Measurements from ENCODE around the gene SMARCA2. TPM values are rescaled to one million over a fixed set of nuclear protein-coding genes. Genes with fewer than 3 reads are reported as not detected.

The SMARCA2 gene
- total RNA-seq, 2 experiments from 2014 or later, result 87.8 to 89.9 TPM

- Mint-ChIP-seq H3K4me3 (no peak overlapping the region), H3K9me3 (no peaks in the 10 kb centered on the region), H3K27me3 (ENCODE audit: low read depth) (no peaks in the 10 kb centered on the region), H3K4me1 (ENCODE audit: low read depth) (peaks cover 5% of the 10 kb centered on the region), H3K36me3 (ENCODE audit: low read depth) (peaks cover 27% of the 10 kb centered on the region), H3K27ac (no peak overlapping the region)
- no peak for DNase-seq
- CTCF ChIA-PET, result interaction anchor here (1.3 kb wide), 1 partner anchor 13 kb away, joined by 3 read pairs; no protein-coding TSS in a partner anchor
- intact Hi-C loops (cut with micrococcal nuclease), result no loop called here
Observed at GRCh38 chr9:2119566-2119965, 104.4 kb downstream of the SMARCA2 start.

- Mint-ChIP-seq H3K27ac (no peak overlapping the region), H3K4me1 (ENCODE audit: low read depth) (peaks cover 19% of the 10 kb centered on the region), H3K4me3 (no peak overlapping the region), H3K36me3 (ENCODE audit: low read depth) (peaks cover 32% of the 10 kb centered on the region), H3K27me3 (ENCODE audit: low read depth) (no peaks in the 10 kb centered on the region), H3K9me3 (no peaks in the 10 kb centered on the region)
- DNase-seq, result no peak
- intact Hi-C loops (cut with micrococcal nuclease), result no loop called here
- CTCF ChIA-PET, result interaction anchor here (0.8 to 1.4 kb wide), 2 partner anchors 11 to 34 kb away, joined by 3 to 5 read pairs; no protein-coding TSS in a partner anchor
Observed at GRCh38 chr9:2120926-2121689, 106.0 kb downstream of the SMARCA2 start.

GRCh38 chr9:2122299-2122698, 107.2 kb downstream of the SMARCA2 start:
- peaks cover 34% of the 10 kb centered on the region for H3K36me3 Mint-ChIP-seq (ENCODE audit: low read depth)
- peaks cover 31% of the 10 kb centered on the region for H3K4me1 Mint-ChIP-seq (ENCODE audit: low read depth)
- no peaks in the 10 kb centered on the region for H3K27me3 Mint-ChIP-seq (ENCODE audit: low read depth)
- CTCF ChIA-PET, result no interaction called here
- H3K27ac Mint-ChIP-seq, result no peak overlapping the region
- H3K9me3 Mint-ChIP-seq, result no peaks in the 10 kb centered on the region
- no peak for DNase-seq
- intact Hi-C loops (cut with micrococcal nuclease), result no loop called here
- H3K4me3 Mint-ChIP-seq, result no peak overlapping the region

GRCh38 chr9:2125906-2126305, 110.8 kb downstream of the SMARCA2 start:
- Mint-ChIP-seq H3K4me1 (ENCODE audit: low read depth) (peaks cover 31% of the 10 kb centered on the region), H3K27ac (peak overlapping the region; percentile 85), H3K36me3 (ENCODE audit: low read depth) (peaks cover 31% of the 10 kb centered on the region), H3K9me3 (no peaks in the 10 kb centered on the region), H3K4me3 (peak overlapping the region; percentile 46), H3K27me3 (ENCODE audit: low read depth) (no peaks in the 10 kb centered on the region)
- intact Hi-C loops (cut with micrococcal nuclease), result loop anchor here (1.0 to 5.0 kb wide), 4 partner anchors 32 to 716 kb away; partner anchors contain the start of genes PUM3 and SMARCA2
- no peak for DNase-seq
- CTCF ChIA-PET, result interaction anchor here (0.7 to 0.8 kb wide), 2 partner anchors 39 to 722 kb away, joined by 3 to 5 read pairs; no protein-coding TSS in a partner anchor

GRCh38 chr9:2126331-2126803, 111.2 kb downstream of the SMARCA2 start:
- peak overlapping the region; percentile 13 for H3K27ac Mint-ChIP-seq
- CTCF ChIA-PET, result no interaction called here
- H3K4me3 Mint-ChIP-seq, result no peak overlapping the region
- no peak for DNase-seq
- peaks cover 33% of the 10 kb centered on the region for H3K4me1 Mint-ChIP-seq (ENCODE audit: low read depth)
- intact Hi-C loops (cut with micrococcal nuclease), result loop anchor here (1.0 to 5.0 kb wide), 4 partner anchors 32 to 716 kb away; partner anchors contain the start of genes PUM3 and SMARCA2
- H3K36me3 Mint-ChIP-seq (ENCODE audit: low read depth), result peaks cover 34% of the 10 kb centered on the region
- no peaks in the 10 kb centered on the region for H3K27me3 Mint-ChIP-seq (ENCODE audit: low read depth)
- H3K9me3 Mint-ChIP-seq, result no peaks in the 10 kb centered on the region

- CTCF ChIA-PET, result interaction anchor here (1.5 kb wide), 2 partner anchors 53 to 54 kb away, joined by 3 to 4 read pairs; no protein-coding TSS in a partner anchor
- Mint-ChIP-seq H3K4me1 (ENCODE audit: low read depth) (peaks cover 39% of the 10 kb centered on the region), H3K4me3 (no peak overlapping the region), H3K36me3 (ENCODE audit: low read depth) (peaks cover 34% of the 10 kb centered on the region), H3K9me3 (no peaks in the 10 kb centered on the region), H3K27ac (peak overlapping the region; percentile 13), H3K27me3 (ENCODE audit: low read depth) (no peaks in the 10 kb centered on the region)
- intact Hi-C loops (cut with micrococcal nuclease), result loop anchor here (2.0 to 5.0 kb wide), 2 partner anchors 113 to 715 kb away; partner anchors contain the start of genes PUM3 and SMARCA2
- no peak for DNase-seq
Observed at GRCh38 chr9:2127486-2127885, 112.3 kb downstream of the SMARCA2 start.

GRCh38 chr9:2128141-2128540, 113.0 kb downstream of the SMARCA2 start:
- CTCF ChIA-PET, result interaction anchor here (1.5 kb wide), 2 partner anchors 52 to 53 kb away, joined by 3 to 4 read pairs; no protein-coding TSS in a partner anchor
- no peak overlapping the region for H3K27ac Mint-ChIP-seq

GRCh38 chr9:2128618-2129017, 113.5 kb downstream of the SMARCA2 start:
- Mint-ChIP-seq H3K4me1 (ENCODE audit: low read depth) (peaks cover 41% of the 10 kb centered on the region), H3K4me3 (no peak overlapping the region), H3K27me3 (ENCODE audit: low read depth) (no peaks in the 10 kb centered on the region), H3K36me3 (ENCODE audit: low read depth) (peaks cover 31% of the 10 kb centered on the region), H3K9me3 (no peaks in the 10 kb centered on the region), H3K27ac (no peak overlapping the region)
- CTCF ChIA-PET, result interaction anchor here (1.5 kb wide), 1 partner anchor 53 kb away, joined by 4 read pairs; no protein-coding TSS in a partner anchor
- intact Hi-C loops (cut with micrococcal nuclease), result loop anchor here (5.0 kb wide), 1 partner anchor 714 kb away; the partner anchor contains the start of gene PUM3
- no peak for DNase-seq

More at GRCh38 chr9:2128141-2128540, 113.0 kb downstream of the SMARCA2 start:
- intact Hi-C loops (cut with micrococcal nuclease), result loop anchor here (5.0 kb wide), 1 partner anchor 714 kb away; the partner anchor contains the start of gene PUM3
- H3K27me3 Mint-ChIP-seq (ENCODE audit: low read depth), result no peaks in the 10 kb centered on the region
- peaks cover 40% of the 10 kb centered on the region for H3K4me1 Mint-ChIP-seq (ENCODE audit: low read depth)
- DNase-seq, result no peak
- H3K36me3 Mint-ChIP-seq (ENCODE audit: low read depth), result peaks cover 33% of the 10 kb centered on the region
- H3K9me3 Mint-ChIP-seq, result no peaks in the 10 kb centered on the region
- no peak overlapping the region for H3K4me3 Mint-ChIP-seq

GRCh38 chr9:2130941-2131340, 115.8 kb downstream of the SMARCA2 start:
- DNase-seq, result no peak
- H3K27ac Mint-ChIP-seq, result no peak overlapping the region
- CTCF ChIA-PET, result interaction anchor here (0.6 to 5.1 kb wide), 3 partner anchors 8 to 702 kb away, joined by 3 to 30 read pairs (median 3); no protein-coding TSS in a partner anchor
- H3K4me3 Mint-ChIP-seq, result no peak overlapping the region
- intact Hi-C loops (cut with micrococcal nuclease), result loop anchor here (5.0 kb wide), 1 partner anchor 596 kb away; no protein-coding TSS in a partner anchor
- H3K36me3 Mint-ChIP-seq (ENCODE audit: low read depth), result peaks cover 28% of the 10 kb centered on the region
- H3K4me1 Mint-ChIP-seq (ENCODE audit: low read depth), result peaks cover 24% of the 10 kb centered on the region
- no peaks in the 10 kb centered on the region for H3K9me3 Mint-ChIP-seq
- H3K27me3 Mint-ChIP-seq (ENCODE audit: low read depth), result no peaks in the 10 kb centered on the region

GRCh38 chr9:2132484-2133082, 117.4 kb downstream of the SMARCA2 start:
- intact Hi-C loops (cut with micrococcal nuclease), result loop anchor here (1.0 to 5.0 kb wide), 2 partner anchors 47 to 595 kb away; no protein-coding TSS in a partner anchor
- Mint-ChIP-seq H3K4me3 (no peak overlapping the region), H3K4me1 (ENCODE audit: low read depth) (peaks cover 10% of the 10 kb centered on the region), H3K9me3 (no peaks in the 10 kb centered on the region), H3K27me3 (ENCODE audit: low read depth) (no peaks in the 10 kb centered on the region), H3K27ac (no peak overlapping the region), H3K36me3 (ENCODE audit: low read depth) (peaks cover 26% of the 10 kb centered on the region)
- DNase-seq, result no peak
- CTCF ChIA-PET, result interaction anchor here (0.6 to 5.1 kb wide), 9 partner anchors 10 to 651 kb away, joined by 3 to 30 read pairs (median 4); no protein-coding TSS in a partner anchor

GRCh38 chr9:2134391-2134790, 119.2 kb downstream of the SMARCA2 start:
- Mint-ChIP-seq H3K36me3 (ENCODE audit: low read depth) (peaks cover 27% of the 10 kb centered on the region), H3K27me3 (ENCODE audit: low read depth) (no peaks in the 10 kb centered on the region), H3K4me3 (no peak overlapping the region), H3K9me3 (no peaks in the 10 kb centered on the region), H3K4me1 (ENCODE audit: low read depth) (peaks cover 17% of the 10 kb centered on the region), H3K27ac (no peak overlapping the region)
- intact Hi-C loops (cut with micrococcal nuclease), result loop anchor here (5.0 kb wide), 1 partner anchor 593 kb away; no protein-coding TSS in a partner anchor
- CTCF ChIA-PET, result interaction anchor here (0.6 to 5.1 kb wide), 3 partner anchors 18 to 772 kb away, joined by 3 to 30 read pairs (median 3); no protein-coding TSS in a partner anchor
- DNase-seq, result no peak

GRCh38 chr9:2138646-2139045, 123.5 kb downstream of the SMARCA2 start:
- intact Hi-C loops (cut with micrococcal nuclease), result no loop called here
- Mint-ChIP-seq H3K27ac (no peak overlapping the region), H3K27me3 (ENCODE audit: low read depth) (no peaks in the 10 kb centered on the region), H3K36me3 (ENCODE audit: low read depth) (peaks cover 29% of the 10 kb centered on the region), H3K9me3 (no peaks in the 10 kb centered on the region), H3K4me3 (no peak overlapping the region), H3K4me1 (ENCODE audit: low read depth) (peaks cover 34% of the 10 kb centered on the region)
- CTCF ChIA-PET, result no interaction called here
- DNase-seq, result no peak
